NT2/D1 (cell line): ENCODE measurements around the gene HMOX1.

Experiments
- YY1 ChIP-seq: IDR thresholded peaks from 2 replicates; pipeline ENCODE4 v1.6.1; 2011; ENCODE audit not compliant: insufficient read length, insufficient read depth
- ZNF274 ChIP-seq: IDR thresholded peaks from 2 replicates; pipeline ENCODE4 v1.6.1; 2011; ENCODE audit warnings: mild to moderate bottlenecking, low read depth, low read length

GRCh38 chr22:35349368-35349703 lies 31.6 kb upstream of the HMOX1 start:
- TF ChIP-seq ZNF274 (no peak), YY1 (no peak)
